GM19468 (cell line): ENCODE measurements around the gene BACE2.
"Not testable (repeated sequence)": the region's sequence is repeated elsewhere in the genome, so short reads cannot be mapped to it uniquely, and the experiment has no call there.

Experiments used
- ATAC-seq: cut with Tn5 transposase; IDR thresholded peaks from one replicate; pipeline ENCODE4 v1.9.1; 2021; ENCODE audit warnings: mild to moderate bottlenecking, moderate library complexity, moderate number of reproducible peaks; ENCODE audit not compliant: unreplicated experiment; ENCODE audit errors: extremely low read depth

The BACE2 gene

DNA sequence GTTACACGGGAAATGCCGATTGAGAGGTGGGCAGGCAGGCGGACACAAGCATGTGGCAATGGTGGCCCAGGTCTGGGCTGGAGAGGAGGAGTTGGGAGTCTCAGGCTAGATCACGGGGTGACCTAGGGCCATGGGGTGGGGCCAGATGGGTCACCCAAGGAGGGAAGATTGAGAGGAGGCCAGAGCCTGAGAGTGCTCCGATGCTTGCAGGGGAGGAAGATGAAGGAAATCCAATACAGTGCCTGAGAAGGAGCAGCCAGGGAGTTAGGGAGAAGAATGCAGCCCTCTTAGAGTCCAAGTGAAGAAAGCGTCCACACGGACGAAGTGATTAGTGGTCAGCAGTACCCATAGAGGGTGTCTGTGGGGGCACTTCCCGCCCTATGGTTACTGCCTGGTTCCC, 87.2 kb downstream of the BACE2 start:
- no peak for ATAC-seq

DNA sequence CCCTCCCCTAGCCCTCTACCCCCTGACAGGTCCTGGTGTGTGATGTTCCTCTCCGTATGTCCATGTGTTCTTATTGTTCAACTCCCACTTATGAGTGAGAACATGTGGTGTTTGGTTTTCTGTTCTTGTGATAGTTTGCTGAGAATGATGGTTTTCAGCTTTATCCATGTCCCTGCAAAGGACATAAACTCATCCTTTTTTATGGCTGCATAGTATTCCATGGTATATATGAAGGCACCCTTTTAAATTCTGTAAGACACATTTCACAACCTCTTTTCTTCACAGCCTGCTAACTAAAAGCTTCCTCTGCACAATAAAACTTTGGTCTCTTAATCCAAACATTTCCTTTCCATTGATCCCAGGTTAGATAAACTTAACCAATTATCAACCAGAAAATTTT, 88.3 kb downstream of the BACE2 start:
- not testable (repeated sequence) for ATAC-seq

DNA sequence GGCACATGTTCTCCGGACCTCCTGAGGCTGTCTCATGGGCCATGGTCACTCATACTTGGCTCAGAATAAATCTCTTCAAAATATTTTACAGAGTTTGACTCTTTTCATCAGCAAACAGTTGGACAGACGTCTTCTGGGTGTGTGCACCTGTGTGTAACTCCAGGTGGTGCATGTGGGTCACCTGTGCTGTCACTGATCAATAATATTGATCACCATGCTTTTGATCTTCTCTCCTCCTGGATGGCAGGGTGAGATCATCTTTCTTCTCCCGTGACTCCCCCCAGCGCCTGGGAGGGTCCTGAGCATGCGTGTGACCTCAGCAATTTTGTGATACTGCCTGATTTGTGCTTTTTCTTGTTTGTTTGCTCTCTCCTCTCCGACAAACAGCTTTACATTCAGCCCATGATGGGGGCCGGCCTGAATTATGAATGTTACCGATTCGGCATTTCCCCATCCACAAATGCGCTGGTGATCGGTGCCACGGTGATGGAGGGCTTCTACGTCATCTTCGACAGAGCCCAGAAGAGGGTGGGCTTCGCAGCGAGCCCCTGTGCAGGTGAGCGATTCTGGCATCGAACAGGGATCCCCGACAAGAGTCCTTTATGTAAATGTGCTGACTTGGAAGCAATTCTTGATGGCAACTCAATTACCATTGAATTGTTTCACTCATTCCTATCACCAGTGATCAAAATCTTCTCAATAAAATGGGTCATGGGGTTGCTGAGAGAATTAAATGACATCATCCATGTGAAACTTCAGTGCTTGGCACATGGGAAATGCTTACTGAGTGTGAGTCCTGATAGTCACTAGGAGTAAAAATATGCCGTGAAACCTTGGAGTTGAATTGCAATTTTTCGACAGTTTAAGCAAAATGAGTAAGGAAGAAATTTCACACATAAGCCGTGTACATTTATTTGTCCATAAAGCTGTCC, 89.1 kb downstream of the BACE2 start:
- ATAC-seq: no peak

DNA sequence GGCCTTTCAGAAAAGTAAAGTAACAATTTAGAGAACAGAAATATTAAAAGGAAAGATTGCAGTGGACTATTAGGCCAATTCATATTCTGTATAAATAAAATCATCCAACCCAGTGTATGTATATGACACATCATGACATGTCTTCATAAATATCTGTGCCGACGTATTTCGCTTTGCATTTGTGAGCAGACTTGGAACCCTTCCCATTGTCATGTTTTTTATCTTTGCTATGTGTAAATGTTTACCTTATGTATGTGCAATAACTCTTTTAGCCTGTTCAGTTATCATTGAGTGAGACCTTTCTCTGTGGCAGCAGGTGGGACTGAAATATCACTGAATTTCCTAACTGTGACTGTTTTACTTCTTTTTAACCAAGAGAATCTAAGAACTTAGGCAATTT, 90.7 kb downstream of the BACE2 start:
- no peak for ATAC-seq

DNA sequence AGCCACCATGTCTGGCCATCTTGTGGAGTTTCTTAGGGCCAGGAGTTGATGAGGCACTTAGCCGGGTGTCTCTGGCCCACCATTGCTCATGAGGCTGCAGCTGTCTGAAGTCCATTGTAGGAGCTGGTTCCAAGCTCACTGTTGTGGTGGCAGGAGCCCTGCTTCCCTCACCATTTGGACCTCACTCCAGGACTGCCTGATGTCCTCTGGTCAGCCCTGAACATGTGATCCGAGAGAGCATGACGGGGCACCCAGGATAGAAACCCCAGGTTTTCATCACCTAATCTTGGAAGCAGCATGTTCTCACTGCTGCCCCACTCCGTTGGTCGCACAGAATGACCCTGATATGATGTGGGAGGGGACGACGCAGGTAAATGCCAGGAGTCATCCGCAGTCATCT, 92.5 kb downstream of the BACE2 start:
- ATAC-seq: no peak

DNA sequence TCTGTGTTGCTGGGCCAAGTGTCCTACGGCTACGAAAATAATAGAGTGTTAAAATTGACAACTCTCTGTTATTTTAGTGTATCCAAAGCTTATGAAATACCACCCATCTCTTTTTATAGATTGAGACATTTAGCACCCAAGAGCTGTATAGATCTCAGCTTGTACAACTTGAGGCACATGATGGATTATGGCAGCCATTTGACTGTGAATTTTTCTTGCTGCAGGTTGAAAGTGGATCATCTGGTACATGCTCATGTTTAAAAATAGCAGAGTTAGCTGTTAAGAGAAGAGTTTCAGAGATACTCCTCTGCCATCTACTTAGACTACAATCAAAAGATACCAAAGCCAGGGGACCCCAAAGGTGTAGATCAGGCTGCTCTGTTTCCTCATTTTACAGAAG, 99.4 kb downstream of the BACE2 start:
- no peak for ATAC-seq

DNA sequence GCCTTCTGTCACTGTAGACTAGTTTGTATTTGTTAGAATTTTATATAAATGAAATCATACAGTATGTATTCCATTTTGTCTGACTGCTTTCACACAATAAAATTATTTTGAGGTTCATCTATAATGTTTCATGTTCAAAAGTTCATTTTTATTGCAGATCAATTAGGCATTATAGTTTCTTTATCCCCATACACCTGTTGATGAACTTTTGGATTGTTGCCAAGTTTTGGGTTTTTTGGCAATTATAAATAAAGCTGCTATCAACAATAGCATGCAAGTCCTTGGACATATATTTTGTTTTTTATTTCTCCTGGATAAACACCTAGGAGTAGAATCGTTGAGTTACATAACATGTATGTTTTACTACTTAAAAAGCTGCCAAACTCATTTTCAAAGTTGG, 101.6 kb downstream of the BACE2 start:
- ATAC-seq: no peak

DNA sequence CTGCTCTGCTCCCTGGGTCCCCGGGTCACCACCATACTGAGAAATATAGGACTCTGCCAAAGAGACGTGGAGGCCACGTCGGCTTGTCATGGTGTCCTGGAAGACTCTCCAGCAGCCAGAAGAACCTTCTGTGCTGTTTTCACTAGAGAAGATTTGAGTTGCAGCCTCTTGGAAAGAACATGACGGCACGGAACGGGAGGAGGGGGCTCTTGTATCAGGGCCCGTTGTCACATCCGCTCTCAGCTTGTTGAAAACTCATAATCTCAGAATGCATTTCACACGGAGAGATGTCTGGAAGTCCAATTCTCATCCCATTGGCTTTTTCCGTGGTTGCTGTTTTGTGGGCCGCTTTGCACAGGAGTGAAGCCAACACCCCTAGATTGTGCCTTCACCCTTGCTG, 109.2 kb downstream of the BACE2 start:
- ATAC-seq: no peak

DNA sequence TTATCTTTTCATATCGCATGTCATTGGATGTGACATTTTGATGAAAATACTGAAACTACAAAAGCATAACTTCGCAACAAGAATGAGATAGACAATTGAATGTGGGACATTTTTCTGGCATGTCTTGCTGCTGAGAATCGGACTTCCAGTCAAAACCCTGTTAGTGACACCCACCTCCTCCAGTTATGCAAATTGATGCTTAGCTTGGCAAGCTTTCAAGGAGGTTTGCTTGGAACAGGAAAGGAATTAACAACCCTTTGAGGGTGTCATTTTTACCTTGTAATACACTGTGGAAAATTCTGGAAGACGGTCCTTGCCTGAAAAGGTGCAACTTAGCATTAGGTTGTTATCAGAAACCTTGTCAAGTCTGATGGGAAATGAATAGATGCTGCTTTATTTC, 109.9 kb downstream of the BACE2 start:
- ATAC-seq: no peak

DNA sequence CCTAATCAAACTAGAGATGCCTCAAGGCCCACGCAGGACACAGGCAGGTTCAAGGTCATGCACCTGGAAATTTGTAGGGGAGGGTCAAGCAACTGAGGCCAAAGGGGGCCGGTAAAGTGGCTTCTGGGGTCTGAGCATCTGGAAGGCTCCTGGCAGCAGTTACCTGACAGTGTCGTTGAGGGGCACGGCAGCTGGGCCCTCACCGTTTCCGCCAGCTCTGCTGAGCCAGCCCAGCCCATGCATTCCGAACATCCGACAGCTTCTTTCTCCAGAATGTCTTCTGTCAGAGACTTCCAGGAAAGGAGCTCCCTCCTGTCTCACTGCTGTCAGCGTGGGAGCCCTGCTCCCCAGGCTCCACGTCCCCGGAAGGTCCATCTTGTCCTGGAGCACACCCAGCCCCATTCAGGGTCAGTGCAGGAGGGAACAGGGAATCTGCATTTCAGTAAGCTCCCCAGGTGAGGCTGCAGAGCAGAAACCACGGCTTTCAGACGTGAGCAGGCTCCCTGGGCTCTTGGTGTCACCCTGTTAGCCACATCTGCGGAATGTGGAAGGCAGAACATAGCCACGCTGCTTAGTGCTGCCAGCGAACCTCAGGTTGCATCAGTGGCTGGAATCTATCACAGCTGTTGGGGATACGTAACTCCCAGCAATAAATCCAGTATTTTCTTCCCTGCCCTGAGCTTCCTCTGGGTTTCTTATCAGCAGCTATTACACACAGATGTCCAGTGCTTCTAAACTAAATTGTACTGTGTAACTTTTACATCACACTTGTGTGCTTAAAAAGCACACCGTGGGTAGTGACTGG, 112.4 kb downstream of the BACE2 start:
- ATAC-seq: no peak

DNA sequence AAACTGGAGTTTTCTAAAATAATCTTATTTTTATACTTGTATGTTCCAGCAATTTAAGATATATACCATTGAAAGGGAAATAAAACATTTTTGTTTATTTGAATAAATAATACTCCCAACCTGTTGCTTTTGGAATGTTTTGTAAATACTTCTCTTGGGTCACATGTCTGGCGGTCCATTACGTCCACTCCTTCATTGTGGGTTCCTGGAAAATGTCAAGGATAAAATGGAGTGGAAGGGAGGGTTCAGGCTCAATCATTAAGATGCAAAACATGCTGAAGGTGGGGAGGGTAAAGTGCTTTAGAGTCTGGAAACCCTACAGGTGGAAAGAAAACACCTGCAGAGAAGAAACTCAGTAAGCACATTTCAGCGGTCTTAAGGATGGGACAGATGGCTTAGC, 114.5 kb downstream of the BACE2 start:
- ATAC-seq: no peak

DNA sequence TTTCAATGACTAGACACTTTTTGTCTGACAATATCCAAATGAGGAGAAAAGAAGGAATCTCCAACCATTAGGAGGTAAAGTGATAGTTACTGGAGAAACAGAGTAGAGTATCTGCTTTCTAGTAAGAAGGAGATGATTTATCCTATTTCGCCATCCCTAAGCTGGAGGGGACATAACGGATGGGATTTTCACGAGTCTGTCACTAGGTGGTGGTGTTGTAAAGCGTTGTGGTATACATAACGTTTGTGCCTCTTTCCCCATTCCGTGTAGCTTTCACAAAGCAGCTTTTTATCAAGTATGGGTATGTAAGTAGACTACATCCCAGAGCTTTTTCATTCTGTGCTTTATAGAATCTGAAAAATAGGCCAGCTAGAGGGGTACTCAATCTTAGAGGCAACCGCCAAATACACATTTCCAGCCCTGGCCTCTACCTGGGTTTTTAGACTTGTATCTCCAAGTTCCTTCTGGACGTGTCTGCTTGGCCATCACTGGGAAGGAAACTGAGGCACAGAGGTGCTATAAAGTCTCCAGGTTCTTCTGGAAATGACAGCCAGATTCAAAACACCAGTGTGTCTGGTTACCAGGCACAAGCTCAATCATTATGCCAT, 115.4 kb downstream of the BACE2 start:
- no peak for ATAC-seq

DNA sequence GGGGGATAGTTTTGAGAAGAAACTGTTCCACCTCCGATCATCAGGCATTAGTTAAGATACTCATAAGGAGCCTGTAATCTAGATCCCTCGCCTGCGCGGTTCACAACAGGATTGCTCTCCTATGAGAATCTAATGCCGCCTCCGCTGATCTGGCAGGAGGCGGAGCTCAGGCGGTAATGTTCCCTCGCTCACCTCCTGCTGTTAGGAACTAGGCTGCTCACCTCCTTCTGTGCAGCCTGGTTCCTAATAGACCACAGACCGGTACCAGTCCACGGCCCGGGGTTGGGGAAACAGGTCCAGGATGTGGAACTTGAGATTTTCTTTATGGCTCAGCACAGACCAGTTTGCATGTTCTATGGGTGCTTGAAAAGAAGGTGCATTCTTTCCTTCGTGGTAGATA, 121.5 kb downstream of the BACE2 start:
- ATAC-seq: no peak

DNA sequence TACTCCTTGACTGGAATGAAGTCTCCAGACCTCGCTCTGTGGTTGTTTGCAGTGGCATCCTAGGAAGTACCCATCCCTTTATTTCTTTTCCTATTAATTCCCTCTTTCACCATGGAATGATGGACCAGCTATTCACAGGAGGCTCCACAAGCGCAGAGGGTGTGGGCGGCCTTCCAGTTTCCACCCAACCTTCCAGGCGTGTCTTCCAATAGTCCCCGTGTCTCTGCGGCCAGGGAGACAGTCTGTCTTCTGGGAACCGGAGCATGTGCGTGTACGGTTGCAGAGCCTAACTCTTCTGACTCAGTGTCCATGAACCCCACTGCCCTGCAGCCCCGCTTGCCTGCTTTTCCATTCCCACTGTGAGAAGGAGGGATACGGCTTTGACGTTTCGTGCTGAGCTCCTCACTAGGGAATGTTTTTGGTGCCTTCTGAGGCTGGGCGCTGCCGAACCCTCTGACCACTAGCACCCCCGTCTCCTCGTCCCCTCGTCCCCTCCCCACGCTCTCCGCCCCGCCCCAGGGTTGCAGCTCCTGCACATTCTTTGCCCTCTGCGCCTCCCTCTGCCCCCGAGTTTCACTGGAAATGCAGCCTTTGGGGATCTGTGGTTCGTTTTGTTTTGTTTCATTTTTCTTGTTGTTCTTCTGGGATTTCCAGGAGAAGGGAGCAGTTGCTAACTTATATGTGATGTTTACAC, 122.3 kb downstream of the BACE2 start:
- no peak for ATAC-seq

DNA sequence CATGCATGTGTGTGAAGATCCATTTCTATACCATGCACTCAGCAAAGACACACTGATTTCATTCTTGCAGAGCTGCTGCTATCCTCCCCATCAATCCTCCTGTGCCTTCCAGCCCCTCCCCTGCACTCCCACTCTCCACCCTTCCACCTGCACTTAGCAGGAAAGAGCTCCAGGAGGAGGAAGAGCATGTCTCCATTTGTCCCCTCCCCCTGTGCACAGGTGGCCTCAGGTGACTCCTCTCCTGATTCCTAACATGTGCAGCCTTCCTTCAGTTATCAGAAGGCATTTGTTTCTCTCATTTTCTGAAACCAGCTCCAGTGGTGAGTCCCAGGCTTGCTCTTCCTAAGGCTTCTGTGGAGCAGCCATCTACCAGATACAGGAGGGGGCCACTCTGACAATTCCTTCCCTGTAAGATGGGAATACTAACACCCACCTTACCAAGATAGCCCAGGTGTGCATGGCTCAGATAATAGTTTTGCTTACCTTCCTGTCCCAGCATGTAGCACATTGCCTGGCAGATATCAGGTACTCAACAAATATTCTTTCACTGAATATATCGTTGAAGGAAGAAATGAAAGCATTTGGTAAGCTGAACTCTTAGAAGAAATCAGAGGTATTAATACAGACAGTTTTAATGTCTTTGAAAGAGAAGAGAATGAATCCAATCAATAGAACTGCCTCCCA, 126.7 kb downstream of the BACE2 start:
- no peak for ATAC-seq

DNA sequence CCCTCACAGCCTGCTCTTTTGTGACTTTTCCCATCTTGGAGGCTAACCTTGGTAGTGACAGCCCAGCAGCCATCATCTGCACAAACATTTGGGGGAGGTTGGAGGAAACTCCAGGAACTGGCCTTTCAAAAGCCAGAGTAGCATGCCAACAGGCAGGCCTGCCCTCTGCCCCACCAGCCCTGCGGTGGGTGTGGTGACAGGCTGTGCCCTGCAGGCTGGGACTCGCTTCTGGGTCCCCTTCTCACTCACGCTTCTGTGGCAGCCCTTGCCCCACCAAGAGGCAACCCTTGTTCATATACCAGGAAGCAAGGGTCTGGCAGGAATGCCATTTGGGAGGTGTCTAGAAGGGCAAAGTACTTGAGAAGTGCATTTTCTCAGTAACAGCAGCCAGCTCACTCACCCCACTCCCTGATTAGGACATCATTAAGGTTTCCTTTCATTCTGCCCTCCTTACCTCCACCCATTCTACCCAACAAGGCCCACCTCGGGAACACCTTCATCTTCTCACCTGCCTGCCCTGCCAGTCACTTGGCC, 127.8 kb downstream of the BACE2 start:
- ATAC-seq: no peak

DNA sequence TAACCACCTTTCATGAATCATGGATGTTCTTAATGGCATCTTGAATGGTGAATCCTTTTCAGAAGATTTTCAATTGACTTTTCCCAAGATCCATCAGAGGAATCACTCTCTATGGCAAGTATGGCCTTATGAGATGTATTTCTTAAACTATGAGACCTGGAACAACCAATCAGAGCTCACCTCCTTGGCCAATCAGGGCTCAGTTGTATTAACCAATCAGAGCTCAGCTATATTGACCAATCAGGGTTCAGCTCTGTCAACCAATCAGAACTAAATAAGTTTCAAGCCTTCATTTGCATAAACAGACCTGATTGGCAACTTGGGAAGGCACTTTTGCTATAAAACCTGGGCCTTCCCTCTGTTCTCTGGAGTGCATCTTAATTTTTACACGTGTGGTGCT, 135.0 kb downstream of the BACE2 start:
- ATAC-seq: no peak

DNA sequence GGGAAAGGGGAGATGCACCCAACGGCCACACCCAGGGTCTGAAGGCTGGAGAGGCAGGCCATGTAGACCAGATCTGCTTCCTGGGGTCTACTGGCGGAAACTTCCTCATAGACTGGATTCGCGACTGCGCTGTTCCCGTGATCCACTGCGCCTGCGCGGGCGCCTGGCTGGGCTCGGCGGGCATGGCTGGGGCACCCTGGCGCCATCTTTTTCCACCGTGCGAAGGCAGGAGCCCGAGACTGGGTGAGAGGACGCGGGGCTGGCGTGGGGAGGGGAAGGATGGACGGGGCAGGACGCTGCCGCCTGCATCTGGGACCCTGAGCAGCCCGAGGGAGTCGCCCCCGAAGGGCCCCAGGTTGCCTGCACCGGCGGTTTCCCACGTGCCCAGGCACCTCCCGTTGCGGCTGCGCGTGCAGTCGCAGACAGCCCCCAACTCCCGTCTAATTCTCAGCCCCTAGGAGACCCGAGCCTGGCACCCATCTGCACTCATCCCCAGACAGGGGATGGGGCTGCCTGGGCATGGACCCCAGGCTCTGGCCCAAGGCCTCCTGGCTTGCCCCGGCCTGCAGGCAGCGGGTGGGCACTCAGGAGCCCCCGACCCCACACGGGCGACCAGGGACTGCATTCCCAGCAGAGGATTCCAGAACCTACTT, 136.2 kb downstream of the BACE2 start:
- no peak for ATAC-seq

DNA sequence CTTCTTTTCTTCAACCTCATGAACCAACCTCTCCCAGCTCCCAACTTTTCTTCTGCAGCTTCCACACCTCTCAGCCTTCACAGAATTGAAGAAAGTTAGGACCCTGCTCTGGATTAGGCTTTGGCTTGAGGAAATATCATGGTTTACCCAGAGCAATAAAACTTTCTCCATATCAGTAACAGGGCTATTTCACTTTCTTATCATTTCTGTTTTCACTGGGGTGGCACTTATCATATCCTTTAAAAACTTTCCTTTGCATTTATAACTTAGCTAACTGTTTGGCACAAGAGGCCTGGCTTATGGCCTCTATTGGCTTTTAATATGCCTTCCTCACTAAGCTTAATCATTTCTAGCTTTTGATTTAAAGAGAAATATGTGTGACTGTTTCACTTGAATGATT, 139.3 kb downstream of the BACE2 start:
- no peak for ATAC-seq
